Body of pancreas (tissue), 4 donors: ENCODE results near the gene C17orf67. TPM values are rescaled to one million over a fixed set of nuclear protein-coding genes. Genes with fewer than 3 reads are reported as not detected.

Experiments used
- ATAC-seq: fragments of 150-250 bp; one replicate; pipeline ENCODE4 v1.9.1; 2016
- DNase-seq, 4 donors: peaks; one replicate each; pipeline ENCODE4 v3.0.0-alpha.2; 2019
- H3K27ac ChIP-seq, 4 donors: fragments of 200-600 bp; sonication (generic); 1 replicate in 3 of 4; 2 replicates in 1 of 4; pipeline versions ENCODE4 v1.5.1 to v1.6.1; 2016 to 2019; ENCODE audit warnings: mild to moderate bottlenecking in 1 of 4, mixed read lengths in 1 of 4, moderate library complexity in 1 of 4
- H3K27me3 ChIP-seq, 2 donors: fragments of 200-600 bp; sonication (generic); one replicate each; pipeline ENCODE4 v1.6.0; 2016; ENCODE audit warnings: mild to moderate bottlenecking in 1 of 2
- H3K36me3 ChIP-seq, 2 donors: fragments of 200-600 bp; sonication (generic); replicated peaks in 1 of 2; 2 replicates each; pipeline ENCODE4 v1.5.1; 2016; ENCODE audit warnings: low read depth in 2 of 2; ENCODE audit not compliant: insufficient read depth in 1 of 2
- H3K4me1 ChIP-seq: fragments of 200-600 bp; sonication (generic); one replicate; pipeline ENCODE4 v1.6.0; 2016
- H3K4me3 ChIP-seq, 2 donors: fragments of 200-600 bp; sonication (generic); 1 replicate in 1 of 2; 2 replicates in 1 of 2; pipeline ENCODE4 v1.5.1; 2016 to 2019
- H3K9me3 ChIP-seq, 3 donors: fragments of 200-600 bp; sonication (generic); 1 replicate in 2 of 3; 2 replicates in 1 of 3; pipeline ENCODE4 v1.5.1; 2016
- CTCF ChIP-seq, 7 experiments: fragments of 450-650 bp in 4 of 7; fragments of 200-600 bp in 3 of 7; sonication (generic) in 3 of 7; IDR thresholded peaks; one replicate each; pipeline ENCODE4 v1.5.1; 2016 to 2019; ENCODE audit warnings: antibody characterized with exemption in 7 of 7
- POLR2A ChIP-seq, 3 donors: fragments of 450-650 bp; IDR thresholded peaks; one replicate each; pipeline ENCODE4 v1.6.1; 2016; ENCODE audit warnings: antibody characterized with exemption in 3 of 3, mild to moderate bottlenecking in 2 of 3
- WGBS, 2 donors: methylation state at CpG; one replicate each; pipeline ENCODE4 v1.1.5; 2017; 5-methylcytosine and 5-hydroxymethylcytosine counted together
- intact Hi-C: fragments of 100-400 bp; cut with DNase I; formaldehyde crosslinking; loops from one replicate; pipeline ENCODE4 v1.15.1; 2023
- total RNA-seq, 2 donors: library from RNA; depleted of rRNA; stranded (reverse); fragments of >200 nt; gene quantifications; one replicate each; pipeline ENCODE4 v1.1.0, GENCODE V29; 2016

The C17orf67 gene
- total RNA-seq, 2 donors from 2014 or later, result 0.78 to 2.3 TPM

DNA sequence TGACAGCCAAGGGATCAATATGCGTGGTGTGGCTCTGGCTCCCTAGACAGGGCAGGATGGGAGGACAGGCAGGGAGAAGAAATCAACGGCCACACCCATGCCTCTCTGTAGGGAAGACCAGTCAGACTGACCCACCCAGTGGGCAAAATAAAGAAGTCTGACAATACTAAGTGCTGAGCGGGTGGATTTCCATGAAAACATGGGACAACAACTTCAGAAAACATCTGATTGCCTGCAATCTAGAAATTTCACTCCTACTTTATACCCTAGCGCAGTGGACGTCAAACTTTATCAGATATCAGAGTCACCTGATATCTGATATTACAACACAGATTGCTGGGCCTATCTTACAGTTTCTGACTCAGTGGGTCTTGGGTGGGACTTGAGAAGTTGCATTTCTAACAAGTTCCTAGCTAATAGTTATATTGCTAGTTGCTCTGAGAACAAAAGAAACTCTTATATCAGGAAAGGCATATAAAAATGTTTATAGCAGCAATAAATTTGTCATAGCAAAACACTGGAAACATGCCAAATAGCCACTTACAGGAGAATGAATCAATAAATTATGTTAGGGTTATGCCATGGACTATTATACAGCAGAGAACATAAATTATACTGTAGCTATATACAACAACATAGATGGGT is 38.4 kb downstream of the C17orf67 start:
- intact Hi-C loops, result no loop called here
- 82 to 87% methylated on average over 5 of the region's 5 CpGs for WGBS, 2 donors
- H3K27ac ChIP-seq, result no peak overlapping the region
- no peaks in the 10 kb centered on the region for H3K36me3 ChIP-seq
- no peaks in the 10 kb centered on the region for H3K27me3 ChIP-seq
- H3K9me3 ChIP-seq, result no peaks in the 10 kb centered on the region
- no peak overlapping the region for H3K4me3 ChIP-seq
- TF ChIP-seq POLR2A (IDR thresholded peaks at IDR 0.05) (no peak), CTCF (IDR thresholded peaks at IDR 0.05) (no peak)
- ATAC-seq (no peak), DNase-seq (no peak)
- no peaks in the 10 kb centered on the region for H3K4me1 ChIP-seq

DNA sequence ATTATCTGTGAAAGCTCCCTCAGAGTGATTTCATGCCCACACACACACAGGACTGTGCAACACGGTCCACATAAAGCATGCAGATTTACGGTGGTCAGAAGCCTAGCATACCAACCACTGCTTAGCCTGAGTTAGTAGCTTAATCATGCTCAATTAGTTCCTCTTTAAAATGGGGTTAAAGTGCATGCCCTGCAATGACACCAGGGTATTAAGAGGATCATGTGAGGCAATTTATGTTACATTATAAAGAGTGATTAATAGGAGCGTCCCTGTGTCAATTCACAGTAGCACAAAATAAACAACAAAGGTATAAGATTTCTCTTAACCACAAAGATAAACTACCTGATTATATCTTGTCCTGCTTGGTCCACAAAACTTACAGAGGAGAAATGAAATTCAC is 39.8 kb downstream of the C17orf67 start:
- Histone ChIP-seq H3K36me3 (no peaks in the 10 kb centered on the region), H3K27ac (no peak overlapping the region), H3K9me3 (no peaks in the 10 kb centered on the region), H3K4me1 (no peaks in the 10 kb centered on the region), H3K4me3 (no peak overlapping the region), H3K27me3 (no peaks in the 10 kb centered on the region)
- DNase-seq (no peak), ATAC-seq (no peak)
- intact Hi-C loops, result no loop called here
- WGBS, 2 donors, result 54 to 76% methylated on average over 3 of the region's 3 CpGs
- TF ChIP-seq CTCF (IDR thresholded peaks at IDR 0.05) (no peak), POLR2A (IDR thresholded peaks at IDR 0.05) (no peak)

DNA sequence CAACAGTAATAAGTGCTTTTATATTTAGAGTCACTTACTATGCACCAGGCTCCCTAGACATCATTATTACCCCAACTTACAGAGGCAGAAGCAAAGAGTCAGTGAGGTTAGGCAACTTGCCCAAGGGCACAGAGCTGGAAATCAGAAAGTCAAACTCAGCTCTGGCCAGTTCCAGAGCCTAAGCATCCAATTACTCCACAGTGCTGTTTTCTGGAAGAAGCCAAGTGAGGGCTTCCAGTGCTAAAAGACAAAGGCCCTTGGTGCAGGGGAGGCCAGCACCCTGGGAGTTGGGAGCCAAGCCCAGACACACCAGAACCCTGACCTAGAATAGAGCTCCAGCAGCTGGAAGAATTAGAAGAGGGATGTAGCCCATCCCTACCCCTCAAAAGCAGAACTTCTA is 40.2 kb downstream of the C17orf67 start:
- DNase-seq (no peak), ATAC-seq (no peak)
- no peaks in the 10 kb centered on the region for H3K36me3 ChIP-seq
- no peak for TF ChIP-seq POLR2A (IDR thresholded peaks at IDR 0.05)
- TF ChIP-seq CTCF (IDR thresholded peaks at IDR 0.05), result no peak
- H3K27me3 ChIP-seq, result no peaks in the 10 kb centered on the region
- intact Hi-C loops, result no loop called here
- no peaks in the 10 kb centered on the region for H3K9me3 ChIP-seq
- no peak overlapping the region for H3K4me3 ChIP-seq
- H3K4me1 ChIP-seq, result no peaks in the 10 kb centered on the region
- no peak overlapping the region for H3K27ac ChIP-seq

GRCh38 chr17:56792267-56792666 is 41.5 kb downstream of the C17orf67 start:
- whole genome bisulfite sequencing, 2 donors, result 83 to 92% methylated on average over 1 of the region's 1 CpG
- no peaks in the 10 kb centered on the region for H3K36me3 ChIP-seq
- no peaks in the 10 kb centered on the region for H3K9me3 ChIP-seq
- no peak overlapping the region for H3K4me3 ChIP-seq
- no peak overlapping the region for H3K27ac ChIP-seq
- no peaks in the 10 kb centered on the region for H3K27me3 ChIP-seq
- TF ChIP-seq POLR2A (IDR thresholded peaks at IDR 0.05) (no peak), CTCF (IDR thresholded peaks at IDR 0.05) (no peak)
- no peaks in the 10 kb centered on the region for H3K4me1 ChIP-seq
- ATAC-seq (no peak), DNase-seq (no peak)
- intact Hi-C loops, result no loop called here

DNA sequence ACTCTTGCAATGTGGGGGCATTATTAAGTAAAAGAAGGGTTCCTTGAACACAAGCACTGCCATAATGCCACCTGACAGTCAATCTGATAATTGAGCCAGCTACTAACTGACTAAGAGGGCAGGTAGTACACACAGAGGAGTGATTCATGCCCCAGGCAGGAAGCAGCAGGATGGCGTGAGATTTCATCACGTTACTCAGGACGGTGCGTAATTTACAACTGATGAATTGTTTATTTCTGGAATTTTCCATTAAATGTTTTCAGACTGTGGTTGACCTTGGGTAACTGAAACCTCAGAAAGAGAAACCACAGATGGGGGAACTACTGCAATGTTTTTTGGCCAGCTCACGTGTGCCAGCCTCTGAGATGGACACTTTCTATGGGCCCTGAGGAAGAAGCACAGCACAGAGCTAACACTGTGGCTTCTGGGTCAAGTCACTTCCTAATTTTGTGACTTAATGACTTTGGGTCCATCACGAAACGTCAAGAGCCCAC is 46.7 kb downstream of the C17orf67 start:
- WGBS, 2 donors, result 47 to 63% methylated on average over 7 of the region's 7 CpGs
- no peaks in the 10 kb centered on the region for H3K9me3 ChIP-seq
- no peak for TF ChIP-seq POLR2A (IDR thresholded peaks at IDR 0.05)
- no peak for TF ChIP-seq CTCF (IDR thresholded peaks at IDR 0.05)
- peak; percentile 69 for ATAC-seq
- H3K27me3 ChIP-seq, result no peaks in the 10 kb centered on the region
- no peak overlapping the region for H3K27ac ChIP-seq
- peak in 1 of 4 donors; percentile 53 for DNase-seq
- no peaks in the 10 kb centered on the region for H3K36me3 ChIP-seq
- H3K4me3 ChIP-seq, result no peak overlapping the region
- intact Hi-C loops, result no loop called here
- H3K4me1 ChIP-seq, result no peaks in the 10 kb centered on the region
